ENCODE results near the gene DVL2.

Gene DVL2

DNA sequence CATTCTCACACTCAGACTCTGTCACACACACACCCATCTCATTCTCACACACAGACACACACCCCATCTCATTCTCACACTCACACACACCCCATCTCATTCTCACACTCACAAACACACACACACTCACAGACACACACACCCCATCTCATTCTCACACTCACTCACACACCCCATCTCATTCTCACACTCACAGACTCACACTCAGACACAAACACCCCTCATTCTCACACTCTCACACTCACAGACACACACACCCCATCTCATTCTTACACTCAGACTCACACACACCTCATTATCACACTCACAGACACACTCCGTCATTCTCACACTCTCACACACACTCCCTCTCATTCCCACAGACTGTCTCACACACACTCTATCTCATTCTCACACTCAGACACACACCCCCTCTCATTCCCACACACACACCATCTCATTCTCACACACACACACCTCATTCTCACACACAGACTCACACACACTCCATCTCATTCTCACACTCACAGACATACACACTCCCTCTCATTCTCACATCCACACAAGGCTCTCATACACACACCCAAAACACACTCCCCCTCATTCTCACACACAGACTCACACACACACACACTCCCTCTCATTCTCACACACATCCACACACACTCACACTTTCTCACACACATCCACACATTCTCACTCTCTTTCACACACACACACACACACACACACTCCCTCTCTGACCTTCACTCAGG lies 58.0 kb downstream of the DVL2 start:
- Histone ChIP-seq H3K27ac (ENCODE audit: low read depth, low read length) (no peak overlapping the region), H3K4me1 (ENCODE audit: insufficient read depth, low read length) (0 out of 2 replicates have a peak, but pooled peaks cover 4% of the 10 kb centered on the region), H3K9me3 (ENCODE audit: insufficient read depth, low read depth, low read length) (no peaks in the 10 kb centered on the region), H3K4me3 (ENCODE audit: low read length) (peak overlapping the region; percentile 20; the same call in 1 of the 2 replicates), H3K36me3 (ENCODE audit: insufficient read depth, low read length) (no peaks in the 10 kb centered on the region), H3K9ac (ENCODE audit: low read depth, low read length) (no peak overlapping the region), H3K27me3 (ENCODE audit: insufficient read depth, low read length) (peaks cover 36% of the 10 kb centered on the region)
- WGBS: 92% methylated on average over 1 of the region's 1 CpG
